Panc1 (cell line): Measurements from ENCODE around the gene NR2F6. TPM values are rescaled to one million over a fixed set of nuclear protein-coding genes. Genes with fewer than 3 reads are reported as not detected.

Source experiments
- ATAC-seq: fragments of 200-7000 bp; cut with Tn5 transposase; 2 replicates; pipeline ENCODE4 v1.9.1; 2020; ENCODE audit warnings: mild to moderate bottlenecking, moderate library complexity
- BruUV-seq: library from RNA; stranded (reverse); fragments of 400-500 nt; replicated peaks from 2 replicates; lab custom pipeline; 2021; lab: Mats Ljungman, UMichigan
- CTCF ChIA-PET: fragments of 300-600 bp; sonication (Branson Sonifier 250); formaldehyde crosslinking; loops from one replicate; lab custom pipeline; 2022; ENCODE audit warnings: antibody characterized with exemption; lab: Charles Lee
- POLR2A ChIA-PET: fragments of 300-600 bp; sonication (Branson Sonifier 250); formaldehyde crosslinking; loops from one replicate; lab custom pipeline; 2022; ENCODE audit warnings: antibody characterized with exemption; lab: Charles Lee
- DNase-seq: peaks from one replicate; pipeline ENCODE4 v3.0.0-alpha.2; 2010; ENCODE audit warnings: low read depth, low spot score
- H3K27ac ChIP-seq: 2 replicates; pipeline ENCODE4 v1.5.1; 2011; ENCODE audit warnings: mild to moderate bottlenecking, low read length, inconsistent platforms
- H3K27me3 ChIP-seq: fragments of 200-500 bp; sonication (Bioruptor generic); 2 replicates; pipeline ENCODE4 v1.6.0; 2014; ENCODE audit warnings: low read length, inconsistent platforms; ENCODE audit not compliant: control insufficient read depth, insufficient read depth
- H3K36me3 ChIP-seq: fragments of 200-500 bp; sonication (Bioruptor generic); 2 replicates; pipeline ENCODE4 v1.5.1; 2014; ENCODE audit warnings: inconsistent platforms, mild to moderate bottlenecking, low read length, moderate library complexity; ENCODE audit not compliant: control insufficient read depth, insufficient read depth
- H3K4me1 ChIP-seq: 2 replicates; pipeline ENCODE4 v1.5.1; 2011; ENCODE audit warnings: inconsistent platforms, mild to moderate bottlenecking, low read length, moderate library complexity; ENCODE audit not compliant: control insufficient read depth, insufficient read depth
- H3K4me3 ChIP-seq, 2 experiments: 2 replicates each; pipeline ENCODE4 v1.5.1; 2011 to 2012; ENCODE audit warnings: low read depth in 2 of 2, low read length in 2 of 2, mild to moderate bottlenecking in 2 of 2, inconsistent platforms in 1 of 2, moderate library complexity in 1 of 2
- H3K9me3 ChIP-seq: fragments of 200-500 bp; sonication (Bioruptor generic); 2 replicates; pipeline ENCODE4 v1.5.1; 2014; ENCODE audit warnings: low read depth, mild to moderate bottlenecking, inconsistent platforms, low read length, moderate library complexity; ENCODE audit not compliant: control insufficient read depth, insufficient read depth
- POLR2AphosphoS5 ChIP-seq: IDR thresholded peaks from 2 replicates; pipeline ENCODE4 v1.6.1; 2012; ENCODE audit warnings: mild to moderate bottlenecking, low read depth, low read length, moderate library complexity
- SIN3A ChIP-seq: IDR thresholded peaks from 2 replicates; pipeline ENCODE4 v1.6.1; 2012; ENCODE audit warnings: low read depth, mild to moderate bottlenecking, low read length, moderate library complexity, borderline replicate concordance; ENCODE audit not compliant: insufficient read depth
- TCF7L2 ChIP-seq: IDR thresholded peaks from 2 replicates; pipeline ENCODE4 v1.6.1; 2011; ENCODE audit warnings: mild to moderate bottlenecking, low read depth, low read length, inconsistent platforms
- in situ Hi-C: cut with HindIII; loops from 2 replicates; pipeline ENCODE4 v1.10.0; 2016; ENCODE audit warnings: low sequenced_read_pairs, low pct_unique_long_range_greater_than_20kb
- intact Hi-C: fragments of 100-400 bp; cut with micrococcal nuclease; formaldehyde crosslinking; loops from one replicate; pipeline ENCODE4 v1.10.0; 2022; ENCODE audit not compliant: unreplicated experiment
- total RNA-seq: library from RNA; stranded (reverse); gene quantifications from one replicate; pipeline ENCODE4 v1.2.1, GENCODE V29; 2021; ENCODE audit not compliant: unreplicated experiment
- TF ChIP-seq, protein P1 (sequence below): fragments of 450-650 bp; IDR thresholded peaks from 2 replicates; pipeline ENCODE4 v1.5.1; 2017; ENCODE audit warnings: mild to moderate bottlenecking
- TF ChIP-seq, protein P2 (sequence below), 2 experiments: IDR thresholded peaks; 2 replicates each; pipeline ENCODE4 v1.6.1; 2011 to 2012; ENCODE audit warnings: low read depth in 2 of 2, control low read depth in 1 of 2, low read length in 1 of 2, mild to moderate bottlenecking in 1 of 2, moderate library complexity in 1 of 2; ENCODE audit not compliant: insufficient read depth in 1 of 2

Gene NR2F6
- total RNA-seq, 1 experiment from 2014 or later = 173 TPM

DNA sequence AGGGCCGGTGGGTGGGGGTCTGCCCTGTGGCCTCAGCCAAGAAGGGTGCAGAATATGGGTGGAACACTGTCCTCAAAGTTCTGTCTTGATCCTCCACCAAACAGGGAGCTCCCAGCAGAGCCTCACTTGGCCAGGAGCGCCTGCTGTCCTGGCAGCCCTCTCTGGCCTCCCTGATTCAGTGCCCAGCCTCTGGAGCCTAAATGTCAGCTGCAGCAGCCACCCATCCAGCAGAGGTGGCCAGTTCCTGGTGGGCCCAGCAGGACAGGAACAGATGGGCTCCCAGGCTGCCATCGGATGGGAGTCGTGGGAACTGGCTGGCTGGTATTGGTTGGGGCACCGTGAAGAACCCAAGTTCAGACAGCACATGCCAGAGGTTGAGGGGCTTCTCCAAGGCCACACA, 32.4 kb downstream of the NR2F6 start:
- ChIA-PET POLR2A (no interaction called here), CTCF (no interaction called here)
- H3K4me3 ChIP-seq = no peak overlapping the region
- intact Hi-C loops = no loop called here
- DNase-seq (no peak), ATAC-seq (no peak)
- no peaks in the 10 kb centered on the region for H3K27me3 ChIP-seq
- no peaks in the 10 kb centered on the region for H3K9me3 ChIP-seq
- no peak for TF ChIP-seq TCF7L2
- no peak for TF ChIP-seq POLR2AphosphoS5
- TF ChIP-seq, protein P1, sequence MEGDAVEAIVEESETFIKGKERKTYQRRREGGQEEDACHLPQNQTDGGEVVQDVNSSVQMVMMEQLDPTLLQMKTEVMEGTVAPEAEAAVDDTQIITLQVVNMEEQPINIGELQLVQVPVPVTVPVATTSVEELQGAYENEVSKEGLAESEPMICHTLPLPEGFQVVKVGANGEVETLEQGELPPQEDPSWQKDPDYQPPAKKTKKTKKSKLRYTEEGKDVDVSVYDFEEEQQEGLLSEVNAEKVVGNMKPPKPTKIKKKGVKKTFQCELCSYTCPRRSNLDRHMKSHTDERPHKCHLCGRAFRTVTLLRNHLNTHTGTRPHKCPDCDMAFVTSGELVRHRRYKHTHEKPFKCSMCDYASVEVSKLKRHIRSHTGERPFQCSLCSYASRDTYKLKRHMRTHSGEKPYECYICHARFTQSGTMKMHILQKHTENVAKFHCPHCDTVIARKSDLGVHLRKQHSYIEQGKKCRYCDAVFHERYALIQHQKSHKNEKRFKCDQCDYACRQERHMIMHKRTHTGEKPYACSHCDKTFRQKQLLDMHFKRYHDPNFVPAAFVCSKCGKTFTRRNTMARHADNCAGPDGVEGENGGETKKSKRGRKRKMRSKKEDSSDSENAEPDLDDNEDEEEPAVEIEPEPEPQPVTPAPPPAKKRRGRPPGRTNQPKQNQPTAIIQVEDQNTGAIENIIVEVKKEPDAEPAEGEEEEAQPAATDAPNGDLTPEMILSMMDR = no peak
- no peak for TF ChIP-seq SIN3A
- TF ChIP-seq, protein P2, sequence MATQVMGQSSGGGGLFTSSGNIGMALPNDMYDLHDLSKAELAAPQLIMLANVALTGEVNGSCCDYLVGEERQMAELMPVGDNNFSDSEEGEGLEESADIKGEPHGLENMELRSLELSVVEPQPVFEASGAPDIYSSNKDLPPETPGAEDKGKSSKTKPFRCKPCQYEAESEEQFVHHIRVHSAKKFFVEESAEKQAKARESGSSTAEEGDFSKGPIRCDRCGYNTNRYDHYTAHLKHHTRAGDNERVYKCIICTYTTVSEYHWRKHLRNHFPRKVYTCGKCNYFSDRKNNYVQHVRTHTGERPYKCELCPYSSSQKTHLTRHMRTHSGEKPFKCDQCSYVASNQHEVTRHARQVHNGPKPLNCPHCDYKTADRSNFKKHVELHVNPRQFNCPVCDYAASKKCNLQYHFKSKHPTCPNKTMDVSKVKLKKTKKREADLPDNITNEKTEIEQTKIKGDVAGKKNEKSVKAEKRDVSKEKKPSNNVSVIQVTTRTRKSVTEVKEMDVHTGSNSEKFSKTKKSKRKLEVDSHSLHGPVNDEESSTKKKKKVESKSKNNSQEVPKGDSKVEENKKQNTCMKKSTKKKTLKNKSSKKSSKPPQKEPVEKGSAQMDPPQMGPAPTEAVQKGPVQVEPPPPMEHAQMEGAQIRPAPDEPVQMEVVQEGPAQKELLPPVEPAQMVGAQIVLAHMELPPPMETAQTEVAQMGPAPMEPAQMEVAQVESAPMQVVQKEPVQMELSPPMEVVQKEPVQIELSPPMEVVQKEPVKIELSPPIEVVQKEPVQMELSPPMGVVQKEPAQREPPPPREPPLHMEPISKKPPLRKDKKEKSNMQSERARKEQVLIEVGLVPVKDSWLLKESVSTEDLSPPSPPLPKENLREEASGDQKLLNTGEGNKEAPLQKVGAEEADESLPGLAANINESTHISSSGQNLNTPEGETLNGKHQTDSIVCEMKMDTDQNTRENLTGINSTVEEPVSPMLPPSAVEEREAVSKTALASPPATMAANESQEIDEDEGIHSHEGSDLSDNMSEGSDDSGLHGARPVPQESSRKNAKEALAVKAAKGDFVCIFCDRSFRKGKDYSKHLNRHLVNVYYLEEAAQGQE (IDR thresholded peaks at IDR 0.05; ENCODE audit: insufficient read depth in 1 of 2, low read depth in 2 of 2, low read length in 1 of 2) = no peak
- no peak overlapping the region for H3K27ac ChIP-seq
- no peaks in the 10 kb centered on the region; the same call in 1 of the 2 replicates for H3K36me3 ChIP-seq
- in situ Hi-C loops = no loop called here
- no TSS peak for BruUV-seq
- 0 out of 2 replicates have a peak, but pooled peaks cover 5% of the 10 kb centered on the region for H3K4me1 ChIP-seq

DNA sequence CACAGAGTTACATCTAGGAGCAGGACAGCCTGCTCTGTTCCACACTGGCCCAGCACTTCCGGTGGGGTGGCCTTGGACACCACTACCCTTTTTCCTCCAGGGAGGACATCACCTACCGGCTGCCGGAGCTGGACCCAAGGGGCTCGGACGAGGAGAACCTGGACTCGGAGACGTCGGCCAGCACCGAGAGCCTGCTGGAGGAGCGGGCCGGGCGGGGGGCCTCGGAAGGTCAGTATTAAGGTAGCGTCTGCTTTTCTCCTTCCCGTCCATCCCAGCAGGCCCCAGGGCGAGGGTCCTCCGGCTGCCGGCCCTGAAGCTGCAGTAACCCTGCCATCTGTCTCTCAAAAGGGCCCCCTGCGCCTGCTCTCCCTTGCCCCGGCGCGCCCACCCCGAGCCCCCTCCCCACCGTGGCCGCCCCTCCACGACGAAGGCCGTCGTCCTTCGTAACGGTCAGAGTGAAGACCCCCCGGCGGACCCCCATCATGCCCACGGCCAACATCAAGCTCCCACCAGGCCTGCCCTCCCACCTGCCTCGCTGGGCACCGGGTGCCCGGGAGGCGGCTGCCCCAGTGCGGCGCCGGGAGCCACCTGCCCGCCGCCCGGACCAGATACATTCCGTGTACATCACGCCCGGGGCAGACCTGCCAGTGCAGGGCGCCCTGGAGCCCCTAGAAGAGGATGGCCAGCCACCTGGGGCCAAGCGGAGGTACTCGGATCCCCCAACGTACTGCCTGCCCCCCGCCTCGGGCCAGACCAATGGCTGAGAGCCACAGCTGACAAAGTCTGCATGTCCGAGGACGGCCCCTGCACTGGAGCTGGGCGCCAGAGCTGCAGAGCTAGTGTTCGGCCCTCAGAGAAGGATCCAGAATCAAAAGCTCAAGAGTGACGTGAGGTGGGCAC, 33.9 kb downstream of the NR2F6 start:
- ChIA-PET POLR2A (no interaction called here), CTCF (no interaction called here)
- no TSS peak for BruUV-seq
- H3K9me3 ChIP-seq = no peaks in the 10 kb centered on the region
- no peaks in the 10 kb centered on the region; the same call in 1 of the 2 replicates for H3K36me3 ChIP-seq
- no peak overlapping the region for H3K27ac ChIP-seq
- ATAC-seq = no peak
- H3K27me3 ChIP-seq = no peaks in the 10 kb centered on the region
- DNase-seq = no peak
- TF ChIP-seq POLR2AphosphoS5 = no peak
- TF ChIP-seq, protein P1 = no peak
- no peak for TF ChIP-seq TCF7L2
- TF ChIP-seq, protein P2 (IDR thresholded peaks at IDR 0.05; ENCODE audit: insufficient read depth in 1 of 2, low read depth in 2 of 2, low read length in 1 of 2) = no peak
- no peak for TF ChIP-seq SIN3A
- in situ Hi-C loops (no loop called here), intact Hi-C loops (no loop called here)
- H3K4me1 ChIP-seq = 0 out of 2 replicates have a peak, but pooled peaks cover 5% of the 10 kb centered on the region
- no peak overlapping the region for H3K4me3 ChIP-seq
